Measurements from ENCODE around the gene ABCD3. TPM values are rescaled to one million over a fixed set of nuclear protein-coding genes. Genes with fewer than 3 reads are reported as not detected.
"Not testable (repeated sequence)": the region's sequence is repeated elsewhere in the genome, so short reads cannot be mapped to it uniquely, and the experiment has no call there.

Gene ABCD3
- total and polyA plus RNA-seq, 2 donors (not counting 1 experiment from before 2014, with no cell fraction given) = 26.4 to 34.0 TPM

- Histone ChIP-seq H3K27me3 (ENCODE audit: control insufficient read depth, insufficient read depth, low read length) (no peaks in the 10 kb centered on the region), H3K27ac (ENCODE audit: insufficient read depth, low read length) (no peak overlapping the region), H3K4me3 (replicated peaks in 1 of 4; ENCODE audit: control extremely low read depth in 1 of 4, insufficient read depth in 1 of 4, low read depth in 3 of 4, low read length in 4 of 4) (no peak overlapping the region), H3K4me2 (ENCODE audit: extremely low read depth, insufficient read depth, low read length) (no peak overlapping the region), H3K9me3 (ENCODE audit: control insufficient read depth, insufficient read depth, low read depth, low read length) (no peaks in the 10 kb centered on the region), H2AFZ (ENCODE audit: low read length) (no peak overlapping the region), H3K36me3 (ENCODE audit: control insufficient read depth, insufficient read depth, low read length) (no peaks in the 10 kb centered on the region), H3K9ac (ENCODE audit: insufficient read depth, low read length) (no peak overlapping the region), H4K20me1 (ENCODE audit: control insufficient read depth, extremely low read depth, insufficient read depth, low read length) (no peaks in the 10 kb centered on the region), H3K4me1 (ENCODE audit: control insufficient read depth, extremely low read depth, insufficient read depth, low read length) (no peaks in the 10 kb centered on the region), H3K79me2 (ENCODE audit: control insufficient read depth, insufficient read depth, low read length) (peaks cover 2% of the 10 kb centered on the region)
- no peak for TF ChIP-seq EZH2 (IDR thresholded peaks at IDR 0.05; ENCODE audit: low read length, missing control alignments)
- TF ChIP-seq CTCF (conservative IDR thresholded peaks at IDR 0.05 in 1 of 2, IDR thresholded peaks at IDR 0.05 in 1 of 2; ENCODE audit: low read depth in 1 of 2, low read length in 2 of 2) = no peak
- DNase-seq (ENCODE audit: low read depth in 2 of 2) = no peak
Measured at GRCh38 chr1:94440088-94440487, 21.9 kb downstream of the ABCD3 start.

- H3K9me3 ChIP-seq (ENCODE audit: control insufficient read depth, insufficient read depth, low read depth, low read length); DNase-seq (ENCODE audit: low read depth in 2 of 2); H4K20me1 ChIP-seq (ENCODE audit: control insufficient read depth, extremely low read depth, insufficient read depth, low read length); H3K4me2 ChIP-seq (ENCODE audit: extremely low read depth, insufficient read depth, low read length); H3K27me3 ChIP-seq (ENCODE audit: control insufficient read depth, insufficient read depth, low read length); H3K27ac ChIP-seq (ENCODE audit: insufficient read depth, low read length); H3K4me1 ChIP-seq (ENCODE audit: control insufficient read depth, extremely low read depth, insufficient read depth, low read length); H3K9ac ChIP-seq (ENCODE audit: insufficient read depth, low read length); H2AFZ ChIP-seq (ENCODE audit: low read length); H3K4me3 ChIP-seq (replicated peaks in 1 of 4; ENCODE audit: control extremely low read depth in 1 of 4, insufficient read depth in 1 of 4, low read depth in 3 of 4, low read length in 4 of 4); H3K36me3 ChIP-seq (ENCODE audit: control insufficient read depth, insufficient read depth, low read length); H3K79me2 ChIP-seq (ENCODE audit: control insufficient read depth, insufficient read depth, low read length): not testable (repeated sequence)
Measured at GRCh38 chr1:94443067-94443466, 24.9 kb downstream of the ABCD3 start.

DNA sequence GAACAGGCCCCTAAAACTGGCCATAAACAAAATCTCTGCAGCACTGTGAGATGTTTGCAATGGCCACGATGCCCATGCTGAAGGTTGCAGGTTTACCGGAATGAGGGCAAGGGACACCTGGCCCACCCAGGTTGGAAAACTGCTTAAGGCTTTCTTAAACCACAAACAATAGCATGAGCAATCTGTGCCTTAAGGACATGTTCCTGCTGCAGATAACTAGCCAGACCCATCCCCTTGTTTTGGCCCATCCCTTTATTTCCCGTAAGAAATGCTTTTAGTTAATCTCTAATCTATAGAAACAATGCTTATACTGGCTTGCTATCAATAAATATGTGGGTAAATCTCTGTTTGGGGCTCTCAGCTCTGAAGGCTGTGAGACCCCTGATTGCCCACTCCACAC, 26.6 kb downstream of the ABCD3 start:
- not testable (repeated sequence) for H3K79me2 ChIP-seq (ENCODE audit: control insufficient read depth, insufficient read depth, low read length); DNase-seq (ENCODE audit: low read depth in 2 of 2); H3K4me3 ChIP-seq (replicated peaks in 1 of 4; ENCODE audit: control extremely low read depth in 1 of 4, insufficient read depth in 1 of 4, low read depth in 3 of 4, low read length in 4 of 4); H4K20me1 ChIP-seq (ENCODE audit: control insufficient read depth, extremely low read depth, insufficient read depth, low read length); H3K4me2 ChIP-seq (ENCODE audit: extremely low read depth, insufficient read depth, low read length); H3K27ac ChIP-seq (ENCODE audit: insufficient read depth, low read length); H3K36me3 ChIP-seq (ENCODE audit: control insufficient read depth, insufficient read depth, low read length); H3K4me1 ChIP-seq (ENCODE audit: control insufficient read depth, extremely low read depth, insufficient read depth, low read length); H2AFZ ChIP-seq (ENCODE audit: low read length); H3K9ac ChIP-seq (ENCODE audit: insufficient read depth, low read length); H3K9me3 ChIP-seq (ENCODE audit: control insufficient read depth, insufficient read depth, low read depth, low read length); H3K27me3 ChIP-seq (ENCODE audit: control insufficient read depth, insufficient read depth, low read length)

DNA sequence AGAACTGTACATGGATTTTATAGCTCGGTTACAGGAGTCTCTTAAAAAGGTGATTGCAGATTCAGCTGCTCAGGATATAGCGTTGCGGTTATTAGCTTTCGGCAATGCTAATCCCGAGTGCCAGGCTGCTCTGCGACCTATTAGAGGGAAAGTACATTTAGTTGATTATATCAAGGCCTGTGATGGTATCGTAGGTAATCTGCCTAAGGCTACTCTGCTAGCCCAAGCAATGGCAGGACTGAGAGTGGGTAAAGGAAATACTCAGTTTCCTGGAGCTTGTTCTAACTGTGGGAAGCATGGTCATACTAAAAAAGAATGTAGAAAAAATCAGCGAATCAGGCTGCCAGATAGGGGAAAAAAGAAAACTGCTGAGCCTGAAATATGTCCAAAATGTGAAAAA, 27.5 kb downstream of the ABCD3 start:
- H2AFZ ChIP-seq (ENCODE audit: low read length); H3K36me3 ChIP-seq (ENCODE audit: control insufficient read depth, insufficient read depth, low read length); H3K4me3 ChIP-seq (replicated peaks in 1 of 4; ENCODE audit: control extremely low read depth in 1 of 4, insufficient read depth in 1 of 4, low read depth in 3 of 4, low read length in 4 of 4); H3K79me2 ChIP-seq (ENCODE audit: control insufficient read depth, insufficient read depth, low read length); H3K4me1 ChIP-seq (ENCODE audit: control insufficient read depth, extremely low read depth, insufficient read depth, low read length); H3K9me3 ChIP-seq (ENCODE audit: control insufficient read depth, insufficient read depth, low read depth, low read length); H3K4me2 ChIP-seq (ENCODE audit: extremely low read depth, insufficient read depth, low read length); H3K27me3 ChIP-seq (ENCODE audit: control insufficient read depth, insufficient read depth, low read length); H3K9ac ChIP-seq (ENCODE audit: insufficient read depth, low read length); H4K20me1 ChIP-seq (ENCODE audit: control insufficient read depth, extremely low read depth, insufficient read depth, low read length); DNase-seq (ENCODE audit: low read depth in 2 of 2); H3K27ac ChIP-seq (ENCODE audit: insufficient read depth, low read length): not testable (repeated sequence)

- H3K36me3 ChIP-seq (ENCODE audit: control insufficient read depth, insufficient read depth, low read length); H3K9ac ChIP-seq (ENCODE audit: insufficient read depth, low read length); H2AFZ ChIP-seq (ENCODE audit: low read length); H4K20me1 ChIP-seq (ENCODE audit: control insufficient read depth, extremely low read depth, insufficient read depth, low read length); H3K27ac ChIP-seq (ENCODE audit: insufficient read depth, low read length); H3K4me3 ChIP-seq (replicated peaks in 1 of 4; ENCODE audit: control extremely low read depth in 1 of 4, insufficient read depth in 1 of 4, low read depth in 3 of 4, low read length in 4 of 4); H3K4me1 ChIP-seq (ENCODE audit: control insufficient read depth, extremely low read depth, insufficient read depth, low read length); DNase-seq (ENCODE audit: low read depth in 2 of 2); H3K27me3 ChIP-seq (ENCODE audit: control insufficient read depth, insufficient read depth, low read length); H3K79me2 ChIP-seq (ENCODE audit: control insufficient read depth, insufficient read depth, low read length); H3K4me2 ChIP-seq (ENCODE audit: extremely low read depth, insufficient read depth, low read length); H3K9me3 ChIP-seq (ENCODE audit: control insufficient read depth, insufficient read depth, low read depth, low read length): not testable (repeated sequence)
Measured at GRCh38 chr1:94446177-94446576, 28.0 kb downstream of the ABCD3 start.

GRCh38 chr1:94448741-94449140, 30.6 kb downstream of the ABCD3 start:
- H3K9me3 ChIP-seq (ENCODE audit: control insufficient read depth, insufficient read depth, low read depth, low read length); H3K36me3 ChIP-seq (ENCODE audit: control insufficient read depth, insufficient read depth, low read length); H3K4me1 ChIP-seq (ENCODE audit: control insufficient read depth, extremely low read depth, insufficient read depth, low read length); H2AFZ ChIP-seq (ENCODE audit: low read length); H3K27ac ChIP-seq (ENCODE audit: insufficient read depth, low read length); H3K79me2 ChIP-seq (ENCODE audit: control insufficient read depth, insufficient read depth, low read length); H3K27me3 ChIP-seq (ENCODE audit: control insufficient read depth, insufficient read depth, low read length); H3K4me3 ChIP-seq (replicated peaks in 1 of 4; ENCODE audit: control extremely low read depth in 1 of 4, insufficient read depth in 1 of 4, low read depth in 3 of 4, low read length in 4 of 4); H3K4me2 ChIP-seq (ENCODE audit: extremely low read depth, insufficient read depth, low read length); DNase-seq (ENCODE audit: low read depth in 2 of 2); H3K9ac ChIP-seq (ENCODE audit: insufficient read depth, low read length); H4K20me1 ChIP-seq (ENCODE audit: control insufficient read depth, extremely low read depth, insufficient read depth, low read length): not testable (repeated sequence)

Measured in fibroblast of lung (primary cell).